HepG2 (cell line): ENCODE measurements around the gene PDK2. TPM values are rescaled to one million over a fixed set of nuclear protein-coding genes. Genes with fewer than 3 reads are reported as not detected.

Source experiments
- ATAC-seq: fragments of 200-7000 bp; cut with Tn5 transposase; 3 replicates; pipeline ENCODE4 v1.9.1; 2020; ENCODE audit warnings: mild to moderate bottlenecking, moderate library complexity
- BruUV-seq: library from RNA; stranded (reverse); fragments of 400-500 nt; replicated peaks from 2 replicates; lab custom pipeline; 2021; lab: Mats Ljungman, UMichigan
- CTCF ChIA-PET: fragments of 300-600 bp; formaldehyde crosslinking; extraction: SDS; loops from one replicate; lab custom pipeline; 2021; ENCODE audit warnings: low total read pairs, inconsistent platforms, low intra/inter-chr PET ratio; lab: Yijun Ruan, JAX
- POLR2A ChIA-PET: fragments of 350-600 bp; sonication (Branson Sonifier 250); formaldehyde crosslinking; loops from one replicate; lab custom pipeline; 2020; ENCODE audit warnings: antibody characterized with exemption, inconsistent platforms; lab: Yijun Ruan, JAX
- DNase-seq: peaks from one replicate; pipeline ENCODE4 v3.0.0-alpha.2; 2015; ENCODE audit warnings: low spot score
- FAIRE-seq: peaks from 3 replicates; lab custom pipeline; 2011; peaks lifted over from hg19 to GRCh38; lab: Jason Lieb, UNC
- H2AFZ ChIP-seq: one replicate; pipeline ENCODE4 v1.6.1; 2011; ENCODE audit warnings: low read length, inconsistent platforms
- H3K27ac ChIP-seq: fragments of 300-600 bp; 3 replicates; pipeline ENCODE4 v1.8.0; 2011; ENCODE audit warnings: mixed run types, mild to moderate bottlenecking, mixed read lengths, low read length, inconsistent platforms; ENCODE audit not compliant: insufficient read depth; ENCODE audit errors: extremely low read length
- H3K27me3 ChIP-seq, 2 experiments: fragments of 200-600 bp in 1 of 2; 2 replicates in 1 of 2; 3 replicates in 1 of 2; pipeline versions ENCODE4 v1.6.0 to v1.8.0; 2011; ENCODE audit warnings: low read length in 2 of 2, mild to moderate bottlenecking in 2 of 2, moderate library complexity in 2 of 2, inconsistent platforms in 1 of 2; ENCODE audit not compliant: insufficient read depth in 2 of 2, control insufficient read depth in 1 of 2
- H3K36me3 ChIP-seq, 2 experiments: fragments of 200-600 bp in 1 of 2; replicated peaks in 1 of 2; 2 replicates in 1 of 2; 3 replicates in 1 of 2; pipeline versions ENCODE4 v1.5.1 to v1.8.0; 2011; ENCODE audit warnings: low read length in 2 of 2, inconsistent platforms in 1 of 2; ENCODE audit not compliant: insufficient read depth in 2 of 2, control insufficient read depth in 1 of 2
- H3K4me1 ChIP-seq: 2 replicates; pipeline ENCODE4 v1.5.1; 2012; ENCODE audit warnings: low read length, inconsistent platforms; ENCODE audit not compliant: insufficient read depth
- H3K4me2 ChIP-seq: 2 replicates; pipeline ENCODE4 v1.6.0; 2011; ENCODE audit warnings: low read depth, low read length, inconsistent platforms
- H3K4me3 ChIP-seq, 3 experiments: fragments of 200-600 bp in 1 of 3; sonication (generic), shearing (Covaris generic) in 1 of 3; replicated peaks in 1 of 3; 2 replicates each; pipeline ENCODE4 v1.5.1; 2011 to 2016; ENCODE audit warnings: low read length in 3 of 3, inconsistent platforms in 2 of 3, low read depth in 2 of 3, mild to moderate bottlenecking in 2 of 3, control low read depth in 1 of 3, mixed read lengths in 1 of 3; ENCODE audit not compliant: insufficient read depth in 1 of 3
- H3K79me2 ChIP-seq: one replicate; pipeline ENCODE4 v1.6.1; 2011; ENCODE audit warnings: low read length, inconsistent platforms; ENCODE audit not compliant: insufficient read depth
- H3K9ac ChIP-seq: 2 replicates; pipeline ENCODE4 v1.6.0; 2011; ENCODE audit warnings: mild to moderate bottlenecking, low read depth, low read length, inconsistent platforms; ENCODE audit not compliant: insufficient read depth
- H3K9me3 ChIP-seq: 2 replicates; pipeline ENCODE4 v1.5.1; 2012; ENCODE audit warnings: mild to moderate bottlenecking, low read length
- H4K20me1 ChIP-seq: 2 replicates; pipeline ENCODE4 v1.6.0; 2011; ENCODE audit warnings: inconsistent platforms, mild to moderate bottlenecking, low read length, moderate library complexity; ENCODE audit not compliant: insufficient read depth
- AGO1 ChIP-seq: fragments of 200-400 bp; formaldehyde crosslinking; IDR thresholded peaks from 2 replicates; pipeline ENCODE4 v1.6.1; 2017; ENCODE audit warnings: mild to moderate bottlenecking, low read depth, low read length, moderate library complexity; ENCODE audit not compliant: poor library complexity, severe bottlenecking
- AGO2 ChIP-seq: fragments of 200-400 bp; formaldehyde crosslinking; optimal IDR thresholded peaks from 2 replicates; pipeline ENCODE3; 2017; ENCODE audit warnings: mild to moderate bottlenecking, low read depth, low read length, moderate library complexity
- ATM ChIP-seq: fragments of 450-650 bp; IDR thresholded peaks from 2 replicates; pipeline ENCODE4 v1.7.1; 2017; ENCODE audit warnings: mild to moderate bottlenecking, borderline replicate concordance
- CHD2 ChIP-seq: IDR thresholded peaks from 2 replicates; pipeline ENCODE4 v1.6.1; 2011; ENCODE audit warnings: low read depth, low read length, improper control_type of control experiment
- GFI1 ChIP-seq: sonication (generic); formaldehyde crosslinking; IDR thresholded peaks from 2 replicates; pipeline ENCODE4 v1.5.0; 2020; ENCODE audit warnings: missing genetic modification reagents, mild to moderate bottlenecking, borderline replicate concordance
- KDM5B ChIP-seq: sonication (generic); formaldehyde crosslinking; IDR thresholded peaks from 2 replicates; pipeline ENCODE4 v1.4.0; 2020; ENCODE audit warnings: missing genetic modification reagents, mild to moderate bottlenecking, borderline replicate concordance
- MED13 ChIP-seq: sonication (generic); formaldehyde crosslinking; IDR thresholded peaks from 2 replicates; pipeline ENCODE4 v1.5.0; 2020; ENCODE audit warnings: missing genetic modification reagents
- MXD3 ChIP-seq: IDR thresholded peaks from 2 replicates; pipeline ENCODE4 v1.6.1; 2016; ENCODE audit warnings: mild to moderate bottlenecking, missing biosample characterization, missing genetic modification reagents
- NCOA5 ChIP-seq: sonication (generic); formaldehyde crosslinking; IDR thresholded peaks from 2 replicates; pipeline ENCODE4 v1.4.0; 2020; ENCODE audit warnings: missing genetic modification reagents
- NR1H2 ChIP-seq: sonication (generic); formaldehyde crosslinking; IDR thresholded peaks from 2 replicates; pipeline ENCODE4 v1.8.1; 2022; ENCODE audit warnings: low read depth, missing genetic modification reagents, borderline replicate concordance
- PBX2 ChIP-seq: IDR thresholded peaks from 2 replicates; pipeline ENCODE4 v1.6.1; 2016; ENCODE audit warnings: control low read depth
- RFX3 ChIP-seq: IDR thresholded peaks from 2 replicates; pipeline ENCODE4 v1.6.1; 2016; ENCODE audit warnings: missing biosample characterization, missing genetic modification reagents
- ZBTB38 ChIP-seq: sonication (generic); formaldehyde crosslinking; IDR thresholded peaks from 2 replicates; pipeline ENCODE4 v1.5.1; 2020; ENCODE audit warnings: mild to moderate bottlenecking, missing genetic modification reagents
- ZFP36L2 ChIP-seq: sonication (generic); formaldehyde crosslinking; IDR thresholded peaks from 2 replicates; pipeline ENCODE4 v1.4.0; 2020; ENCODE audit warnings: missing genetic modification reagents
- ZNF382 ChIP-seq: sonication (generic); formaldehyde crosslinking; IDR thresholded peaks from 2 replicates; pipeline ENCODE4 v1.5.0; 2020; ENCODE audit warnings: missing genetic modification reagents, mild to moderate bottlenecking, borderline replicate concordance
- ZNF563 ChIP-seq: sonication (generic); formaldehyde crosslinking; IDR thresholded peaks from 2 replicates; pipeline ENCODE4 v1.8.0; 2022; ENCODE audit warnings: mild to moderate bottlenecking, moderate library complexity, missing genetic modification reagents
- ZNF772 ChIP-seq: sonication (generic); formaldehyde crosslinking; IDR thresholded peaks from 2 replicates; pipeline ENCODE4 v1.5.0; 2020; ENCODE audit warnings: mild to moderate bottlenecking, missing genetic modification reagents
- ZNF776 ChIP-seq: sonication (generic); formaldehyde crosslinking; IDR thresholded peaks from 2 replicates; pipeline ENCODE4 v1.4.0; 2020; ENCODE audit warnings: mild to moderate bottlenecking, missing genetic modification reagents
- whole genome bisulfite sequencing: methylation state at CpG from one replicate; pipeline ENCODE4 v1.1.6; 2017; ENCODE audit warnings: low lambda C conversion rate; 5-methylcytosine and 5-hydroxymethylcytosine counted together
- in situ Hi-C: cut with HindIII; loops from 2 replicates; pipeline ENCODE4 v1.10.0; 2017; ENCODE audit warnings: low pct_unique_long_range_greater_than_20kb; ENCODE audit not compliant: extremely low pct_ligation_motif_present
- intact Hi-C: fragments of 100-400 bp; cut with micrococcal nuclease; formaldehyde crosslinking; loops from one replicate; pipeline ENCODE4 v1.10.0; 2022; ENCODE audit not compliant: unreplicated experiment
- polyA plus RNA-seq, 8 experiments: library from polyadenylated mRNA; depleted of rRNA in 3 of 8; stranded (reverse) in 7 of 8; unstranded in 1 of 8; fragments of >200 nt; fragmentation: Illumina TruSeq in 4 of 8; extraction: Trizol in 4 of 8; gene quantifications; 2 replicates each; pipeline versions ENCODE4 v1.2.1 to v1.2.3, GENCODE V29; 2011 to 2016; ENCODE audit warnings: low read depth in 4 of 8, missing spikeins in 1 of 8, mixed read lengths in 1 of 8; ENCODE audit not compliant: insufficient read depth in 1 of 8
- total RNA-seq, 5 experiments: library from RNA; depleted of rRNA; stranded (reverse); fragments of >200 nt; fragmentation: Illumina TruSeq; extraction: Trizol; gene quantifications; 2 replicates each; pipeline ENCODE4 v1.2.3, GENCODE V29; 2016; ENCODE audit warnings: low read depth in 1 of 5
- TF ChIP-seq, protein P1 (sequence below): sonication (generic); formaldehyde crosslinking; IDR thresholded peaks from 2 replicates; pipeline ENCODE4 v1.5.0; 2020; ENCODE audit warnings: mild to moderate bottlenecking, missing genetic modification reagents, moderate library complexity
- TF ChIP-seq, protein P2 (sequence below): IDR thresholded peaks from 2 replicates; pipeline ENCODE4 v1.6.1; 2016; ENCODE audit warnings: missing compliant biosample characterization, missing genetic modification reagents, borderline replicate concordance

Gene PDK2
- total and polyA plus RNA-seq, 2 of the 13 experiments (the other 11 are each of a cell fraction or from before 2014, with no cell fraction given), result 18.5 to 59.7 TPM

GRCh38 chr17:50056217-50056960 is 38.8 kb upstream of the PDK2 start:
- 10% methylated on average over 28 of the region's 64 CpGs for WGBS
- Histone ChIP-seq H3K79me2 (no peaks in the 10 kb centered on the region), H4K20me1 (no peaks in the 10 kb centered on the region), H3K27ac (no peak overlapping the region), H3K4me1 (peaks cover 53% of the 10 kb centered on the region), H3K36me3 (no peaks in the 10 kb centered on the region), H3K9me3 (no peaks in the 10 kb centered on the region), H3K4me2 (peak overlapping the region; percentile 90), H2AFZ (no peak overlapping the region), H3K9ac (no peak overlapping the region), H3K27me3 (peaks cover 10 to 86% of the 10 kb centered on the region in 2 experiments), H3K4me3 (peak overlapping the region; percentile 62 to 75 (median 63))
- FAIRE-seq (peak; percentile 18), ATAC-seq (peak; percentile 86), DNase-seq (peak; percentile 45)
- ChIA-PET CTCF (interaction anchor here (2.1 kb wide), 1 partner anchor 23 kb away, joined by 6 read pairs; no protein-coding TSS in a partner anchor), POLR2A (no interaction called here)
- intact Hi-C loops, result loop anchor here (2.0 kb wide), 1 partner anchor 30 kb away; no protein-coding TSS in a partner anchor
- no TSS peak for BruUV-seq
- in situ Hi-C loops, result no loop called here
- TF ChIP-seq ZNF382 (CRISPR knock-in tag) (no peak), RFX3 (no peak), NR1H2 (CRISPR knock-in tag) (no peak), ZNF563 (0 out of 2 replicates have a peak, but pooled peaks have one; percentile 23), ZBTB38 (CRISPR knock-in tag) (0 out of 2 replicates have a peak, but pooled peaks have one; percentile 25), ATM (no peak), GFI1 (CRISPR knock-in tag) (no peak), MXD3 (CRISPR knock-in tag) (peak; percentile 53; the same call in 1 of the 2 replicates), KDM5B (CRISPR knock-in tag) (peak; percentile 68; the same call in 1 of the 2 replicates), ZNF772 (CRISPR knock-in tag) (no peak), CHD2 (no peak), ZNF776 (CRISPR knock-in tag) (0 out of 2 replicates have a peak, but pooled peaks have one; percentile 43), NCOA5 (CRISPR knock-in tag) (no peak), AGO2 (no peak), AGO1 (peak; percentile 61), MED13 (CRISPR knock-in tag) (no peak), PBX2 (no peak), ZFP36L2 (no peak)
- TF ChIP-seq, protein P1, sequence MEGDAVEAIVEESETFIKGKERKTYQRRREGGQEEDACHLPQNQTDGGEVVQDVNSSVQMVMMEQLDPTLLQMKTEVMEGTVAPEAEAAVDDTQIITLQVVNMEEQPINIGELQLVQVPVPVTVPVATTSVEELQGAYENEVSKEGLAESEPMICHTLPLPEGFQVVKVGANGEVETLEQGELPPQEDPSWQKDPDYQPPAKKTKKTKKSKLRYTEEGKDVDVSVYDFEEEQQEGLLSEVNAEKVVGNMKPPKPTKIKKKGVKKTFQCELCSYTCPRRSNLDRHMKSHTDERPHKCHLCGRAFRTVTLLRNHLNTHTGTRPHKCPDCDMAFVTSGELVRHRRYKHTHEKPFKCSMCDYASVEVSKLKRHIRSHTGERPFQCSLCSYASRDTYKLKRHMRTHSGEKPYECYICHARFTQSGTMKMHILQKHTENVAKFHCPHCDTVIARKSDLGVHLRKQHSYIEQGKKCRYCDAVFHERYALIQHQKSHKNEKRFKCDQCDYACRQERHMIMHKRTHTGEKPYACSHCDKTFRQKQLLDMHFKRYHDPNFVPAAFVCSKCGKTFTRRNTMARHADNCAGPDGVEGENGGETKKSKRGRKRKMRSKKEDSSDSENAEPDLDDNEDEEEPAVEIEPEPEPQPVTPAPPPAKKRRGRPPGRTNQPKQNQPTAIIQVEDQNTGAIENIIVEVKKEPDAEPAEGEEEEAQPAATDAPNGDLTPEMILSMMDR, result peak; percentile 61
- TF ChIP-seq, protein P2, sequence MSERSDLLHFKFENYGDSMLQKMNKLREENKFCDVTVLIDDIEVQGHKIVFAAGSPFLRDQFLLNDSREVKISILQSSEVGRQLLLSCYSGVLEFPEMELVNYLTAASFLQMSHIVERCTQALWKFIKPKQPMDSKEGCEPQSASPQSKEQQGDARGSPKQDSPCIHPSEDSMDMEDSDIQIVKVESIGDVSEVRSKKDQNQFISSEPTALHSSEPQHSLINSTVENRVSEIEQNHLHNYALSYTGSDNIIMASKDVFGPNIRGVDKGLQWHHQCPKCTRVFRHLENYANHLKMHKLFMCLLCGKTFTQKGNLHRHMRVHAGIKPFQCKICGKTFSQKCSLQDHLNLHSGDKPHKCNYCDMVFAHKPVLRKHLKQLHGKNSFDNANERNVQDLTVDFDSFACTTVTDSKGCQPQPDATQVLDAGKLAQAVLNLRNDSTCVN (CRISPR knock-in tag), result no peak
